Cardiac septum (tissue), 1 donor: ENCODE results near the gene HNRNPA1. TPM values are rescaled to one million over a fixed set of nuclear protein-coding genes. Genes with fewer than 3 reads are reported as not detected.
A peak's percentile ranks its signal among the peaks of the same experiment; 100 is the strongest.
"Not testable (repeated sequence)": the region's sequence is repeated elsewhere in the genome, so short reads cannot be mapped to it uniquely, and the experiment has no call there.

Experiments used
- DNase-seq: peaks from one replicate; pipeline ENCODE4 v3.0.0-alpha.2; 2020; ENCODE audit warnings: low spot score
- intact Hi-C: fragments of 100-400 bp; cut with DNase I; formaldehyde crosslinking; loops from one replicate; pipeline ENCODE4 v1.14.0; 2022
- long read RNA-seq: library from polyadenylated mRNA; unstranded; transcript quantifications from one replicate; pipeline ENCODE4 v2.0.0, GENCODE V29; 2021
- total RNA-seq: library from RNA; stranded (reverse); fragmentation: NEBNext Ultra II Directional; extraction: Animal tissue kit (Norgen Biotek cat#: 25700); gene quantifications from one replicate; pipeline ENCODE4 v1.2.1, GENCODE V29; 2021
- donor health status: DM: no; HTN: no; CAD: no.

Gene HNRNPA1
- 439 TPM for total RNA-seq
- long read RNA-seq, full-length matches to known transcripts, result 494 of 539 reads
- long read RNA-seq, partial matches to known transcripts, result 33 of 539 reads
- long read RNA-seq, other reads (novel, unspliced or antisense), result 12 of 539 reads

DNA sequence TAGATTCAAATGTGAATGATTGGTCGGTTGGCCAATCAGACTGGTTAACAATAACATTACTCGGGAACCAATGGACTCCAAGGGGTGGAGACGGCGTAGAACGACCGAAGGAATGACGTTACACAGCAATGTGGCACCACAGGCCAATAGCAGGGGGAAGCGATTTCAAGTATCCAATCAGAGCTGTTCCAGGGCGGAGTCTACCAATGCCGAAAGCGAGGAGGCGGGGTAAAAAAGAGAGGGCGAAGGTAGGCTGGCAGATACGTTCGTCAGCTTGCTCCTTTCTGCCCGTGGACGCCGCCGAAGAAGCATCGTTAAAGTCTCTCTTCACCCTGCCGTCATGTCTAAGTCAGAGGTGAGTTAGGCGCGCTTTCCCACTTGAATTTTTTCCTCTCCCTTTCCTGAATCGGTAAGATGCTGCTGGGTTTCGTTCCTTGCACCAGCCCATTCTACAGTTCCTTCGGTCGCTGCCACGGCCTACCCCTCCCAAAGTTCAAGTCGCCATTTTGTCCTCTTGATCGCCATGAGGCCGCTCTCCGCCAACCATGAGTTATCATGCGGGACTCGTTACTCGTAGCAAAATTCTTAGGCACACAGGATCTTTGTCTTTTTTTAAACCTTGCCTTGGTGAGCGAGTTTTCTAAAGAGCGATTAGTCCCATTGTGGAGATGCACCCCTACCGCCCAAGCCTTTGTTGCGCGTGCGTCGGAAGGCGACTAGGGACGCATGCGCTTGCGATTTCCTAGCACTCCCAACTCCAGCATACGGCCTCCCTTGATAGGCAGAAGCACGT, at the start of gene HNRNPA1:
Gene HNRNPA1, plus strand, starts transcription at position 259 of the 793 bp plus-strand sequence. Its CDS starts 82 bp downstream, at position 341.
- intact Hi-C loops, result loop anchor here (5.0 kb wide), 2 partner anchors 42 to 82 kb away; partner anchors contain the start of gene GPR84

DNA sequence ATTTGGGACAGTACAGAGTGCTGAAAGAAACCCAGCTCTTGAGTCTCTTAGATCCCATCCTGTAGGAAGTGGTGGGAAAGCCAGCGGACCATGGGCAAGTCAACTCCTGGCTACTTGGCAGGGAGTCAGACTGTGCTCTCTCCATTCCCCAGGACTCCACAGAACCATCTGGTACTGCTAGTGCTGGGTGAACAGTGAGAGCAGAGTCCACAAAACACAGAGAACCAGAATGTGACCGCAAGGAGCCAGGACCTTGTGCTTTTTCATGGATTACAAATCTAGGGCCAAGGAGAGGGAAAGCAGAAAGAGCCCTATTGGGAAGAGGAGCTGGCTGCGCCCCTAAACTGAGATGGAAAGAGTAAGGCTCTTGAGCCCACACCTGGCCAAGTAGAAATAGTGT, 49.3 kb upstream of the HNRNPA1 start:
- DNase-seq, intact Hi-C loops: not testable (repeated sequence)

More for the DNA sequence above, at the start of gene HNRNPA1:
- DNase-seq, result peak; percentile 97

- intact Hi-C loops, result no loop called here
- no peak for DNase-seq
These were observed 47.7 kb upstream of the HNRNPA1 start for GRCh38 chr12:54232790-54233189.

DNA sequence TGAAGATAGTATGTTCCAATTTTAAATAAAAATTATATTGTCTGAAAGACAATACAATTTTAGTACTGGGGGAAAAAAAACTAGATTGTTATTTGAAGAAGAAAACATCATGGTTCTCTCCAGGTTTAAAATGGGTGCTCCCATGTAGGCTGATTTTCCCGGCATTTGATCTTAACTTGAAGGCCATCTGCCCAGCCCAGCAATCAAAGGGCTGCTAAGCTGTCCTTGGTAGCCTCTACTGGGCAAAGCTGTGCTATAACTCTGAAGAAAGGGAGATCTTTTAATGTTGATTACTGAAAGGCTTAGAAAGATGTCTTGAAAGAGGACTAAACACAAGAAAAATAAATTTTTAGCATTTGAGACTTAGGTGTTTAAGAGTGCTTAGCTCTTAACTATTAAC, 42.0 kb upstream of the HNRNPA1 start:
- intact Hi-C loops, result no loop called here
- DNase-seq, result no peak

GRCh38 chr12:54239620-54240019, 40.9 kb upstream of the HNRNPA1 start:
- no peak for DNase-seq
- intact Hi-C loops, result loop anchor here (5.0 kb wide), 1 partner anchor 83 kb away; no protein-coding TSS in a partner anchor

DNA sequence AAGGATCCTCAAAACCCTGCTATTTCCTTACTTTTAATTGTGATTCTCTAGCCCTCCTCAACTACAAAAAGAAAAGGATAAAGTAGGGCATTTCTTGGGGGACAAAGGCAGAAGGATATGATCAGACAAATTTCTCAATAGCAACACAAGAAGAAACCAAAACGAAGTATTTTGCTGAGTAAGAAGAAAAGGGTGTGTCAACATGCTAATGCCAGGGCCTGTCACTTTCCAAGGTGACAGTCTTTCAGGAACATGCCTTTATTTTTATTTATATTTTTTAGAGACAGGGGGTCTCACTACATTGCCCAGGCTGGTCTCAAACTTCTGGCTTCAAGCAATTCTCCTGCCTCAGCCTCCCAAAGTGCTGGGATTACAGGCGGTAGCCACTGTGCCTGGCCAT, 40.4 kb upstream of the HNRNPA1 start:
- intact Hi-C loops, result loop anchor here (5.0 kb wide), 1 partner anchor 82 kb away; no protein-coding TSS in a partner anchor
- no peak for DNase-seq

- intact Hi-C loops, result loop anchor here (5.0 kb wide), 1 partner anchor 81 kb away; no protein-coding TSS in a partner anchor
- no peak for DNase-seq
These were observed 39.4 kb upstream of the HNRNPA1 start for GRCh38 chr12:54240971-54241588.

DNA sequence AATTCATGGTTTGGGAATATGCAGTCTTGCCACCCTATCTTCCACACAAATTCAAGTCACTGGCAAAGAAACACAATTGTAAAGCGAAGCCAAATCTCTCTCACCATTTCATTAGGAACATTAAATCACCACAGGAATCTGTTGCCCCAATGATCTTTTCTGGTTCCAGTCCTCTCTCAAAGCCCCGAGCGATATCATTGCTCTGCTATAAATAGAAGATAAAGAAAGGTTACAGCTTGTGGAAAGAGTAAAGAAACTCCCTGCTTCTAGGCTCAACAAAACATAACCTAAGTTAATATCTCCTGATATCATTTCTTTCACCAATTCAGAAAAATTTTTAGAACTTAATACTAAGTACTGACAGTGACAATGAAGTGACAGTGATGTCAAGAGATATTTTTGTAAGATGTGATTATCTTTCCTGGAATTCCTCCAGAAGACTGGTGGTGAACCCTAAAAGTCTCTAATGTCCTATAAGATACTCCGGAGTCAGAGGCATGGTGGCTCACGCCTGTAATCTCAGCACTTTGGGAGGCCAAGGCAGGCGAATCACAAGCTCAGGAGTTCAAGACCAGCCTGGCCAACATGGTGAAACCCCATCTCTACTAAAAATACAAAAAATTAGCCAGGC, 34.4 kb upstream of the HNRNPA1 start:
- no peak for DNase-seq
- intact Hi-C loops, result no loop called here

DNA sequence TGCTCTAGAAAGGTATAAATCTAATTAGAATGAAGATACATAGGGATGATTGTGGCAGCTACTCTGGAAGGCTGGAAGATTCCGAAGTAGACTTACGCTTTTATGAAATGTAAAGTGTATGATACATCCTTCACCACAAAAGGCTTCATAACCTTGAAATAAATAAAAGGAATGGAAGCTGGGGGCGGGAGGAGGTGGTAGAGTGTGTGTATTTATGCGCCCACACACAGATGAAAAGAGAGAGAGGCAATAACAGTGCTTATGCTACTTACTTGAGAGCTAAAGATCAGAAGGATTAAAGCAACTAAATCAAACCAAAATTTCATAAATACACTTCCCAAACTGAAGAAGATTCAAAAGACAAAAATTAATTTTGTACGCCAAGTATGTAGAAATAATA, 31.0 kb upstream of the HNRNPA1 start:
- no peak for DNase-seq
- intact Hi-C loops, result no loop called here

DNA sequence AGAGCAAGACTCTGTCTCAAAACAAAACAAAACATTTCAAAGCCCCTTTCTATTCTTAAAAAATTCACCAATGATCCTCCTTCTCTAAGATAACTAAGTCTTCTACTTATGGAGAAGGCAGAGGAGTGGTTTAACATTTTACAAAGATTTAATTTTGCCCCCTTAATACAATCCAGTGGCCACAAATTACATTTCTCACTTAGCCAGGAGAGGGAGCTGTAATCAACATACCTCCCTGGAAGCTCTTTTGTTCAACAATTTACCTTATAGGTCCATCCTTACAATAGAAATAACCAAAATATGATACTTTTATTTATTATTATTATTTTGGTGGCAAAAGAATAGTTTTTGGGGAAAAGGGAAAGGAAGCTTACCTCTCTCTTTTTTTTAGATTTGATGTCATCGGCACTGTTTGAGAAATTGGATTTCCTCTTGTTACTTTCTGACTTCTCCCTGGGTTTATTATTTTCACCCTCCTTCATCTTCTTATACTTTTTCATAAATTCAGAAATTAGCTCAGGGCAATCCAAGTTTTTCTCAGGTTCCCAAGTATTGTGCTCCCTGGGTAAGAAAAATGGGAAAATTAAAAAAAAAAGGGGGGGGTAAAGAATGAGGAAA, 28.8 kb upstream of the HNRNPA1 start:
- no peak for DNase-seq
- intact Hi-C loops, result no loop called here

GRCh38 chr12:54253240-54253639, 27.3 kb upstream of the HNRNPA1 start:
- no peak for DNase-seq
- intact Hi-C loops, result no loop called here

DNA sequence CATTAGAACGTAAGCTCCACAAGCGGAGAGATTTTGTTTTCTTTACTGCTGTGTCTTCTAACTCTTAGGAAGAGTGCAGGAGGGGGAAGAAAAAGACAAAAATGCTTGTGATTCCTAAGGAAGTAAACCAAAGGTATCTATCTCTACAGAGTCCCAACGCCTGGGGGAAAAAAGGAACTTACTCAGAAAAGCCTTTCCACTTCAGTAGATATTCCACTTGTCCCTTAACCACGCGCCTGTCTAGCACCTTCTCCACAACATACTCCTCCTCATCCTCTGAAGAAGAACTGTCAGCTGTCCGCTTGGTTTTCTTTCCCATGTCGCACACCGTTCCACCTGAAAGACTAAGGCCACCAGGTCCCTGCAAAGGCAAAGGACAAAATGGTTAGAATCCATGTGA, 23.2 kb upstream of the HNRNPA1 start:
- intact Hi-C loops, result no loop called here
- no peak for DNase-seq

DNA sequence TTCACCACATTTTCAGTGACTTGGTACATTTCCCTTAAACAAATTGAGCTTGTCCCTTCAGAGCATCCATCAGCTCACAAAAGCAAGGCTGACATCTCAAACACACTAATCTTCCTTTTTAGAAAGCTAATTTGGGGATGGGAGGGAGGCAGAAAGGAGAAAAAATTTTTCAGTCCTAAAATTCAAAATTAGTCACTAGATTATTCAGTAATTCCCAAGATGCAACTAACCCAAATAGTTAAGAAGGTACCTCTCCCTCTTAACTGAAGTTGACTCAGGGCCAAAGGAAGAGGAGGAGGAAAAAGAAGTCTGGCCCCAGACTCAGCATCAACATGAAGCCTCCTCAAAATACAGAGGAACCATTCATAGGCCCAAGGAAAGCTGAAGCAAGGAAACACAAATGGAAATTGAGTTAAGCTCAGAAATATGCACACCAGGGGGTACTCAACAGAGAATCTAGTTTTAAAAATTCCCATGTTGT, 22.3 kb upstream of the HNRNPA1 start:
- no peak for DNase-seq
- intact Hi-C loops, result no loop called here

- DNase-seq, result no peak
- intact Hi-C loops, result no loop called here
These were observed 21.1 kb upstream of the HNRNPA1 start for GRCh38 chr12:54259194-54260011.

DNA sequence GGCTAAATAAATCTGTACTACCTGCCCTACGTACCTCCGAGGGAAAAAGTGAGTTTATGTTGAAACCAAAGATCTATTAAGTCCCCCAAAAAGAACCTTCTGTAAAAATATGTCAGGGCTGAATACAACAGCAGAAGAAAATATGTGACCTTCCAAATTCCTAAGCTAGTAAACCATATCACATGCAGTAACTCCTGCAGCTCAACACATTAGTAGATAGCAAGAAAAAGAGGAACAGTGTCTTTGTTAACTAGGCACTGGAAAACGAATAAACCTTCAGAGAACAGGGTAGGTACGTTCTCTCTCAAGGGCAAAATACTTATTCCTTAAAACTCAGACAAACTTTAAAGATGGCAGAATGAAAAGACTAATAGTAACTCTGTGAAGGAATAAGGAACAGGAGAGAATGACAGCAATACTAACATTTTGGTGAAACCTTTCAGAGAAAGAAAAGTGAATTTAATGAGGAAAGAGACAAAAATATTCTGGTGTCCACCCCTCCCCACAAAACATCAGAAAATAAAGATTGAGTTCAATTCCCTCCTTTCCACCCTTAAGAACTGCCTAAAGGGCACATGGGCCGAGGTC, 18.6 kb upstream of the HNRNPA1 start:
- intact Hi-C loops, result no loop called here
- no peak for DNase-seq

- intact Hi-C loops, result no loop called here
- DNase-seq, result no peak
These were observed 18.1 kb upstream of the HNRNPA1 start for GRCh38 chr12:54262403-54262925.

DNA sequence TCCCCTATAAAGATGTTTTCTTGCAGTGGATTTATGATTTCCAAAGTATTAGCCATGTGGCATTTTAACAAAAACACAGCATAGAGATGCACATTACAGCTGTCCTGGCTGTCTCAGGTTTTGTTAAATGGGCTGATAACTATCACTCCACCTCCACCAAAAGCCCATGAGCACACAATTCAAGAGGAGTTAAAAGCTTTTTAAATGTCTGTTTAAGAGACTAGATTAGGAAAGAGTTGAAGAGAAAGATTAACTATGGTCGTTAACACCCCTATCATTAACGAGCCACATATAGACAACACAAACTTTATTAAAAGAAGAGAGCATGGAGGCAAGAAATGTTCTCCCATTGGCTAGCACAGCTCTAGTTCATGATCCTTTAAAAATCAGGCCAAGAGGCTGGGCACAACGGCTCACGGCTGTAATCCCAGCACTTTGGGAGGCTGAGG, 15.1 kb upstream of the HNRNPA1 start:
- DNase-seq, result no peak
- intact Hi-C loops, result no loop called here

GRCh38 chr12:54266852-54267251, 13.7 kb upstream of the HNRNPA1 start:
- intact Hi-C loops, result no loop called here

More at GRCh38 chr12:54266852-54267251, 13.7 kb upstream of the HNRNPA1 start:
- no peak for DNase-seq
